Skeletal muscle satellite cell (primary cell): Measurements from ENCODE around the gene AKT1.

Source experiments
- H3K27me3 ChIP-seq: 2 replicates; pipeline ENCODE4 v1.7.0; 2013; ENCODE audit warnings: low read length; ENCODE audit not compliant: control insufficient read depth, insufficient read depth
- H3K36me3 ChIP-seq: 2 replicates; pipeline ENCODE4 v1.7.0; 2013; ENCODE audit warnings: mild to moderate bottlenecking, control low read depth, low read length; ENCODE audit not compliant: insufficient read depth
- H3K4me1 ChIP-seq: 2 replicates; pipeline ENCODE4 v1.7.0; 2013; ENCODE audit warnings: low read length; ENCODE audit not compliant: control insufficient read depth, insufficient read depth
- H3K4me2 ChIP-seq: 2 replicates; pipeline ENCODE4 v1.7.0; 2013; ENCODE audit warnings: mild to moderate bottlenecking, low read length
- H3K4me3 ChIP-seq: 2 replicates; pipeline ENCODE4 v1.7.0; 2013; ENCODE audit warnings: low read length
- H3K9ac ChIP-seq: 2 replicates; pipeline ENCODE4 v1.7.0; 2013; ENCODE audit warnings: mild to moderate bottlenecking, low read depth, low read length, moderate library complexity
- H3K9me3 ChIP-seq: replicated peaks from 2 replicates; pipeline ENCODE4 v1.7.0; 2013; ENCODE audit warnings: mild to moderate bottlenecking, control low read depth, low read length

AKT1 gene

GRCh38 chr14:104788161-104788818 is 7.3 kb downstream of the AKT1 start:
- Histone ChIP-seq H3K36me3 (peaks cover 46% of the 10 kb centered on the region), H3K4me3 (no peak overlapping the region), H3K9me3 (no peaks in the 10 kb centered on the region), H3K27me3 (no peaks in the 10 kb centered on the region), H3K4me1 (peaks cover 39% of the 10 kb centered on the region), H3K4me2 (no peak overlapping the region), H3K9ac (no peak overlapping the region)

- Histone ChIP-seq H3K36me3 (peaks cover 46% of the 10 kb centered on the region), H3K9ac (no peak overlapping the region), H3K4me3 (no peak overlapping the region), H3K9me3 (no peaks in the 10 kb centered on the region), H3K4me2 (no peak overlapping the region), H3K27me3 (no peaks in the 10 kb centered on the region), H3K4me1 (peaks cover 33% of the 10 kb centered on the region)
Measured at GRCh38 chr14:104787736-104788135, 7.8 kb downstream of the AKT1 start.

DNA sequence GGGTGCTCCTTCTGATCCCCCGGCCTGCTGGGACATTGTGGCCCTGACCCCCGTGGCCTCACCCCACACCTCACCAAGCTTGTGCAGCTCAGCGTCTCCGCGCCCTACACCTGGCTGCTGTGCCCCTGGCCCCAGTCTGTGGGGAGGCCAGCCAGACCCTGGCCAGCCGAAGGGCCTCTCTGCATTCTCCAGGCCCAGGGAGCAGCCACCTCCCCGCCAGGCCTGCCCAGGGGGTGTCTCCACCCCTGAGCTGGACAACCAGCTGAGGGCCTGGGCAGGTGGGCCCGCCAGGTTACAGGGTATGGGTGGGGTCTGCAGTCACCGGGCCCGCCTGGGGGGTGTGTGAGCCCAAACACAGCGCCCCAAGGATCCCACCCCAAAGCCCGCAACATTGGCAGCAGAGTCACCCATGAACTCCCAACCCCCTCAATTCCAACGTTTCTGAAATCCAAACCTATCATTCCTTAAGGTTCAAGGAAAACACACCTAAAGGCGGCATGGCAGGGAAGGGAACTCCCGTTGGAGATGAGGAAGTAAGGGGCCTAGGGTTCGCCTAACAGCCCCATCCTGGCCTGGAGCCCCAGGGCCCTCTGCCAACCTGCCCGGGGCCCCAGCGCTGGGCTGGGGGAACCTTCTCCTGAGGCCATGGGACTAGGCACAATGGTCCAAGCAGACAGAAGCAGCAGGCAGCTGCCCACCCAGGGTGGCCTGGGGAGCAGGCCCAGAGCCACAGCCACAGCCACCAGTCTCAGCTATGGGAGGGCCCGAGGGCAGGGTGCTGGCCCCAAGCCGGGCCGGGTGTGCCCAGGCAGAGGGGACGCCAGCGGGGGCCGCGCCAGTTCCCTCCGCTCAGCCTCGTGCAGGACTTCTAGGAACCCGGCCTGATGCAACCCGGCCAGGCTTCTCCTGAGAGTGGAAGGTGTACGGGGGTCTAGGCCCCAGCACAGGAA is 8.5 kb downstream of the AKT1 start:
- H3K9ac ChIP-seq = no peak overlapping the region

DNA sequence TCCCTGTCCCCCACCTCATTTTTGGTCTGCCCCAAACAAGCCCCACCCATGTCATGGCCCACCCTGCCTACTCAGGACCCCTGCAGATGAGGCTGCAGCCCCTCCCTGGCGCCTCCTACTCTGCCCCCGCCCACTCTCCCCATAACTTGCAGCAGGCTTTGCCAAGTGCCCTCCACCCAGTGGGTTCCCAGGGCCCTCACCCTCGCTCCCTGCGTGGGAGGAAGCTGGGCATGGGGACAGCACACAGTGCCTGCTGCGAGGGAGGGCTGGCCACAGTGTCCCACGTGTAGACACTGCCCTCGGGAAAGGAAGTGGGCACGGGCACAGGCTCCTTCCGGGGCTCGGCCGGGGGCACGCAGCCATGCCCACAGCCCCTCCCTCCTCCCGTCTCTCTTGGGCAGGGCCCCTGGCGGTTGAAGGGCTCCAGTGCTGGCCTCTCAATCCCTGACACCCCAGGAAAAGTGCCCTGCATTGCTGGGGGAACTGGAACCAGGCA is 9.4 kb downstream of the AKT1 start:
- H3K4me1 ChIP-seq = peaks cover 20% of the 10 kb centered on the region
- H3K9me3 ChIP-seq = no peaks in the 10 kb centered on the region
- H3K4me2 ChIP-seq = no peak overlapping the region
- peaks cover 34% of the 10 kb centered on the region for H3K36me3 ChIP-seq
- no peaks in the 10 kb centered on the region for H3K27me3 ChIP-seq
- H3K4me3 ChIP-seq = no peak overlapping the region
- H3K9ac ChIP-seq = no peak overlapping the region

More for the DNA sequence above, 8.5 kb downstream of the AKT1 start:
- Histone ChIP-seq H3K4me1 (peaks cover 26% of the 10 kb centered on the region), H3K4me2 (peak overlapping the region; percentile 19), H3K27me3 (no peaks in the 10 kb centered on the region), H3K36me3 (peaks cover 43% of the 10 kb centered on the region), H3K9me3 (no peaks in the 10 kb centered on the region), H3K4me3 (no peak overlapping the region)

DNA sequence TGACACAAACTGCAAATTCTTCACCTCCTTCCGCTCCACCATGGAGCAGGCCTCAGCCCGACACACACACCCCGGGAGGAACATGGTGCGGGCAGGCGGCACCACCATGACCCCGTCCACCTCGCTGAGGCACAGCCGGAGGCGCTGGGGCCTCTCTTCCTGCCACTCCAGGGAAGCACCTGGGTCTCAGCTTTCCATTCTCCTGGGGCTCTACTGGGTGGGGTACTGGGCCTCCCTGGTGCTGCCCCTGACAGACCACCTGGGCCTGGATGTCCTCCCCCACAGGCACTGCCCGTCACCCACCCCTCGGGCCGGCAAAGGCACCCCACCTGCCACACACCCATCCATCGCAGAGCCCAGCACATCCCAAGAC is 9.9 kb downstream of the AKT1 start:
- H3K9ac ChIP-seq = no peak overlapping the region
- no peak overlapping the region for H3K4me3 ChIP-seq
- H3K4me1 ChIP-seq = peaks cover 20% of the 10 kb centered on the region
- H3K4me2 ChIP-seq = no peak overlapping the region
- H3K27me3 ChIP-seq = no peaks in the 10 kb centered on the region
- peaks cover 30% of the 10 kb centered on the region for H3K36me3 ChIP-seq
- no peaks in the 10 kb centered on the region for H3K9me3 ChIP-seq

- peaks cover 20% of the 10 kb centered on the region for H3K4me1 ChIP-seq
- H3K4me2 ChIP-seq = no peak overlapping the region
- H3K4me3 ChIP-seq = no peak overlapping the region
- H3K36me3 ChIP-seq = peaks cover 28% of the 10 kb centered on the region
- H3K9ac ChIP-seq = no peak overlapping the region
- no peaks in the 10 kb centered on the region for H3K9me3 ChIP-seq
- no peaks in the 10 kb centered on the region for H3K27me3 ChIP-seq
Measured at GRCh38 chr14:104784846-104785707, 10.5 kb downstream of the AKT1 start.

GRCh38 chr14:104784218-104784568 is 11.4 kb downstream of the AKT1 start:
- no peaks in the 10 kb centered on the region for H3K9me3 ChIP-seq
- no peak overlapping the region for H3K4me2 ChIP-seq
- H3K4me1 ChIP-seq = peaks cover 20% of the 10 kb centered on the region
- no peaks in the 10 kb centered on the region for H3K27me3 ChIP-seq
- no peak overlapping the region for H3K9ac ChIP-seq
- peaks cover 29% of the 10 kb centered on the region for H3K36me3 ChIP-seq
- no peak overlapping the region for H3K4me3 ChIP-seq

- Histone ChIP-seq H3K4me2 (no peak overlapping the region), H3K4me1 (peaks cover 20% of the 10 kb centered on the region), H3K4me3 (no peak overlapping the region), H3K27me3 (no peaks in the 10 kb centered on the region), H3K9ac (no peak overlapping the region), H3K36me3 (peaks cover 27% of the 10 kb centered on the region), H3K9me3 (no peaks in the 10 kb centered on the region)
Measured at GRCh38 chr14:104783484-104784217, 11.9 kb downstream of the AKT1 start.

DNA sequence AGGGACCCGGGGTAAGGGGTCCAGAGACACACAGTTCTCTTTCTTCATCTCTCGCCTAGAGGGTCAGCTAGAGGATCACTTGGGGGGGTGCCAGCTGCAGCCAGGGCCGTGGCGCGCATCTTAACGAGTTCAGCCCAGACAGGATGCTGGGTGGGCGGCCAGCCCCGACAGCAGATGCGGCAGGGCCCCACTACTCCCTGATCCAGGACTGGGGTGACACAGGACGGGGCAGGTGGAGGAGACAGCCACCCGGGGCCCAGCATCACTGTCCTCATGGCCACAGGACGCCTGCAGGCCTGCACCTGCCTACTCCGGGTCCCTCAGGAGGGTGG is 12.8 kb downstream of the AKT1 start:
- Histone ChIP-seq H3K4me1 (peaks cover 18% of the 10 kb centered on the region), H3K27me3 (no peaks in the 10 kb centered on the region), H3K9me3 (no peaks in the 10 kb centered on the region), H3K4me2 (no peak overlapping the region), H3K9ac (no peak overlapping the region), H3K4me3 (no peak overlapping the region), H3K36me3 (peaks cover 24% of the 10 kb centered on the region)

GRCh38 chr14:104782086-104782807 is 13.3 kb downstream of the AKT1 start:
- H3K9me3 ChIP-seq = no peaks in the 10 kb centered on the region
- H3K9ac ChIP-seq = no peak overlapping the region
- H3K4me3 ChIP-seq = no peak overlapping the region
- peaks cover 23% of the 10 kb centered on the region for H3K36me3 ChIP-seq
- H3K4me2 ChIP-seq = no peak overlapping the region
- no peaks in the 10 kb centered on the region for H3K27me3 ChIP-seq
- H3K4me1 ChIP-seq = peaks cover 13% of the 10 kb centered on the region
